ENCODE measurements around the gene MCM9.

- TF ChIP-seq CTCF (IDR thresholded peaks at IDR 0.05; ENCODE audit: low read length), result no peak
- TF ChIP-seq EZH2 (IDR thresholded peaks at IDR 0.05; ENCODE audit: borderline replicate concordance, low read length), result no peak
Observed at GRCh38 chr6:118974790-118975189, 39.8 kb upstream of the MCM9 start.
